NB4 (cell line): ENCODE measurements around the gene C1QTNF8.

ENCODE experiments used
- POLR2A ChIP-seq: IDR thresholded peaks from 2 replicates; pipeline ENCODE4 v1.6.1; 2011; ENCODE audit warnings: mild to moderate bottlenecking; ENCODE audit not compliant: insufficient read length; ENCODE audit errors: extremely low read depth
- TF ChIP-seq, protein P1 (sequence below): IDR thresholded peaks from one replicate; pipeline ENCODE4 v1.5.1; 2012; ENCODE audit warnings: low read depth, low read length
- TF ChIP-seq, protein P2 (sequence below): IDR thresholded peaks from 2 replicates; pipeline ENCODE4 v1.6.1; 2011; ENCODE audit warnings: low read depth, low read length

- TF ChIP-seq, protein P1, sequence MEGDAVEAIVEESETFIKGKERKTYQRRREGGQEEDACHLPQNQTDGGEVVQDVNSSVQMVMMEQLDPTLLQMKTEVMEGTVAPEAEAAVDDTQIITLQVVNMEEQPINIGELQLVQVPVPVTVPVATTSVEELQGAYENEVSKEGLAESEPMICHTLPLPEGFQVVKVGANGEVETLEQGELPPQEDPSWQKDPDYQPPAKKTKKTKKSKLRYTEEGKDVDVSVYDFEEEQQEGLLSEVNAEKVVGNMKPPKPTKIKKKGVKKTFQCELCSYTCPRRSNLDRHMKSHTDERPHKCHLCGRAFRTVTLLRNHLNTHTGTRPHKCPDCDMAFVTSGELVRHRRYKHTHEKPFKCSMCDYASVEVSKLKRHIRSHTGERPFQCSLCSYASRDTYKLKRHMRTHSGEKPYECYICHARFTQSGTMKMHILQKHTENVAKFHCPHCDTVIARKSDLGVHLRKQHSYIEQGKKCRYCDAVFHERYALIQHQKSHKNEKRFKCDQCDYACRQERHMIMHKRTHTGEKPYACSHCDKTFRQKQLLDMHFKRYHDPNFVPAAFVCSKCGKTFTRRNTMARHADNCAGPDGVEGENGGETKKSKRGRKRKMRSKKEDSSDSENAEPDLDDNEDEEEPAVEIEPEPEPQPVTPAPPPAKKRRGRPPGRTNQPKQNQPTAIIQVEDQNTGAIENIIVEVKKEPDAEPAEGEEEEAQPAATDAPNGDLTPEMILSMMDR = no peak
- no peak for TF ChIP-seq POLR2A
- TF ChIP-seq, protein P2, sequence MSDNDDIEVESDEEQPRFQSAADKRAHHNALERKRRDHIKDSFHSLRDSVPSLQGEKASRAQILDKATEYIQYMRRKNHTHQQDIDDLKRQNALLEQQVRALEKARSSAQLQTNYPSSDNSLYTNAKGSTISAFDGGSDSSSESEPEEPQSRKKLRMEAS = no peak
Measured at GRCh38 chr16:1099189-1100083, 3.4 kb upstream of the C1QTNF8 start.
